Measurements from ENCODE around the gene TMEM179. TPM values are rescaled to one million over a fixed set of nuclear protein-coding genes. Genes with fewer than 3 reads are reported as not detected.

Gene TMEM179
- total and polyA plus RNA-seq, 2 donors (not counting 3 experiments of a cell fraction or from before 2014, with no cell fraction given): 0.14 TPM; not detected in 1

- TF ChIP-seq POLR2A (IDR thresholded peaks at IDR 0.05; ENCODE audit: low read depth, low read length) (no peak), POLR2AphosphoS5 (IDR thresholded peaks at IDR 0.05; ENCODE audit: insufficient read depth, low read depth, low read length) (no peak), GATA2 (IDR thresholded peaks at IDR 0.05; ENCODE audit: insufficient read depth, insufficient read length, low read depth, low read length) (no peak), EZH2 (IDR thresholded peaks at IDR 0.05; ENCODE audit: borderline replicate concordance, low read depth, low read length, severe bottlenecking) (no peak), JUN (IDR thresholded peaks at IDR 0.05; ENCODE audit: borderline replicate concordance, insufficient read depth, insufficient read length, low read depth) (no peak), MYC (IDR thresholded peaks at IDR 0.05; ENCODE audit: low read depth, low read length) (no peak), CTCF (IDR thresholded peaks at IDR 0.05; ENCODE audit: extremely low read depth in 1 of 2, insufficient read depth in 1 of 2, low read depth in 1 of 2, low read length in 2 of 2) (no peak), FOS (IDR thresholded peaks at IDR 0.05; ENCODE audit: borderline replicate concordance, insufficient read depth, low read length) (no peak), MAX (IDR thresholded peaks at IDR 0.05; ENCODE audit: insufficient read depth, insufficient read length) (no peak)
- H3K4me1 ChIP-seq (ENCODE audit: control insufficient read depth, extremely low read depth, insufficient read depth, low read length): no peaks in the 10 kb centered on the region
- no peak overlapping the region for H3K4me2 ChIP-seq (ENCODE audit: insufficient read depth, low read length)
- no peaks in the 10 kb centered on the region for H3K79me2 ChIP-seq (ENCODE audit: control insufficient read depth, insufficient read depth, low read length)
- H3K27ac ChIP-seq (ENCODE audit: insufficient read depth, low read depth, low read length): no peak overlapping the region
- dilution Hi-C loops (cut with MboI; ENCODE audit: extremely low pct_ligation_motif_present, low sequenced_read_pairs): no loop called here
- ChIA-PET CTCF (no interaction called here), POLR2A (no interaction called here)
- FAIRE-seq: no peak
- H3K4me3 ChIP-seq (replicated peaks in 1 of 3; ENCODE audit: insufficient read depth in 1 of 3, low read depth in 1 of 3, low read length in 3 of 3): no peak overlapping the region
- no peak for DNase-seq (ENCODE audit: low read depth, low spot score)
- H3K9me3 ChIP-seq (replicated peaks; ENCODE audit: control insufficient read depth, insufficient read depth, low read length): no peaks in the 10 kb centered on the region
- peaks cover 0 to 3% of the 10 kb centered on the region in 2 experiments for H3K27me3 ChIP-seq (ENCODE audit: control insufficient read depth in 2 of 2, insufficient read depth in 2 of 2, low read length in 2 of 2)
- intact Hi-C loops (cut with micrococcal nuclease): no loop called here
- H3K9me1 ChIP-seq (replicated peaks; ENCODE audit: control insufficient read depth, extremely low read depth, insufficient read depth, low read length): no peaks in the 10 kb centered on the region
- BruUV-seq (replicated peaks): no TSS peak
- H4K20me1 ChIP-seq (replicated peaks; ENCODE audit: control insufficient read depth, extremely low read depth, insufficient read depth, low read length): no peaks in the 10 kb centered on the region
- no peak overlapping the region for H3K9ac ChIP-seq (replicated peaks; ENCODE audit: extremely low read depth, insufficient read depth, low read length)
- no peaks in the 10 kb centered on the region for H3K36me3 ChIP-seq (ENCODE audit: control insufficient read depth in 2 of 2, extremely low read depth in 1 of 2, insufficient read depth in 2 of 2, low read length in 2 of 2)
- H2AFZ ChIP-seq (ENCODE audit: low read depth, low read length): no peak overlapping the region
Measured at GRCh38 chr14:104602315-104602932, 2.1 kb downstream of the TMEM179 start.

Measured in endothelial cell of umbilical vein (primary cell).